GM12873 (cell line): Measurements from ENCODE around the gene HCN2.

Source experiments
- TF ChIP-seq, protein P1 (sequence below): IDR thresholded peaks from 2 replicates; pipeline ENCODE4 v1.5.1; 2012; ENCODE audit warnings: low read depth, mild to moderate bottlenecking, moderate library complexity, low read length, control low read depth; ENCODE audit not compliant: insufficient read depth; ENCODE audit errors: missing control alignments

The HCN2 gene

DNA sequence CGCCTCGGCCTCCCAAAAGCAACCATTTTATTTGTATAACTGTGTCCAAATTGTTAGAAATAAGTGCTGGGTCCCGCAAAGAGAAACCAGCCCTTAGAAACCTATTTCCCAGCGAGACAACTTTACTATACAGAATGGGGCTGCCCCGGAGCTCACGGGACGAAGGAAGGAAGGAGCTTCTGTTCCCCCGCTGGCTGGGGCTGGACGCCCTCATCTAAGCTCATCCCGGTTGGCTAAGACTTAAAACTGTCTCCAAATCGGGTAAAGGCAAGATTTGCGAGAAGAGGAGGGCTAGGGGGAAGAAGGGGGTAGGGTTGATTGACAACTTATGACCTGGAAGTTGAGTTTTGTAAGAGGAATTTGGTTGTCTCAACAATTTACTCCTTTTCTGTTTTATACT, 29.6 kb upstream of the HCN2 start:
- TF ChIP-seq, protein P1, sequence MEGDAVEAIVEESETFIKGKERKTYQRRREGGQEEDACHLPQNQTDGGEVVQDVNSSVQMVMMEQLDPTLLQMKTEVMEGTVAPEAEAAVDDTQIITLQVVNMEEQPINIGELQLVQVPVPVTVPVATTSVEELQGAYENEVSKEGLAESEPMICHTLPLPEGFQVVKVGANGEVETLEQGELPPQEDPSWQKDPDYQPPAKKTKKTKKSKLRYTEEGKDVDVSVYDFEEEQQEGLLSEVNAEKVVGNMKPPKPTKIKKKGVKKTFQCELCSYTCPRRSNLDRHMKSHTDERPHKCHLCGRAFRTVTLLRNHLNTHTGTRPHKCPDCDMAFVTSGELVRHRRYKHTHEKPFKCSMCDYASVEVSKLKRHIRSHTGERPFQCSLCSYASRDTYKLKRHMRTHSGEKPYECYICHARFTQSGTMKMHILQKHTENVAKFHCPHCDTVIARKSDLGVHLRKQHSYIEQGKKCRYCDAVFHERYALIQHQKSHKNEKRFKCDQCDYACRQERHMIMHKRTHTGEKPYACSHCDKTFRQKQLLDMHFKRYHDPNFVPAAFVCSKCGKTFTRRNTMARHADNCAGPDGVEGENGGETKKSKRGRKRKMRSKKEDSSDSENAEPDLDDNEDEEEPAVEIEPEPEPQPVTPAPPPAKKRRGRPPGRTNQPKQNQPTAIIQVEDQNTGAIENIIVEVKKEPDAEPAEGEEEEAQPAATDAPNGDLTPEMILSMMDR, result no peak

- TF ChIP-seq, protein P1, result no peak
Observed at GRCh38 chr19:566403-566802, 23.3 kb upstream of the HCN2 start.

GRCh38 chr19:566844-567243, 22.8 kb upstream of the HCN2 start:
- TF ChIP-seq, protein P1, result no peak

GRCh38 chr19:567296-567900, 22.3 kb upstream of the HCN2 start:
- TF ChIP-seq, protein P1, result no peak

GRCh38 chr19:570251-570686, 19.4 kb upstream of the HCN2 start:
- TF ChIP-seq, protein P1, result no peak

- TF ChIP-seq, protein P1, result no peak
Observed at GRCh38 chr19:570937-571565, 18.6 kb upstream of the HCN2 start.

DNA sequence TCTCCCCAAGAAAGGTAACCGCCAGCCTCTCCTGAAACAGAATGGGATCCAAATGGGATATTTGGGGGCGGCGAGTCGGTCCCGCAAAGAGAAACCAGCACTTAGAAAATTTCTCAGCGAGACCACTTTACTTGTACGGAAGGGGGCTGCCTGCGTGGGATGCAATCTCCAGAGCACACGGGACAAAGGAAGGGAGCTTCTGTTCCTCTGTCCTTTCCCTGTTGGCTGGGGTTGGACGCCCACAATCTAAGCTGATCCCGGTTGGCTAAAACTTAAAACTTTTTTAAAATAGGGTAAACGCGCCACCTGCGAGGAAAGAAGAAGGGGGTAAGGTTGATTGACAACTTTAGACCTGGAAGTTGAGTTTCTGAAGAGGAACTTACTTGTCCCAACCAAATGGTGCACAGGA, 18.1 kb upstream of the HCN2 start:
- TF ChIP-seq, protein P1, result no peak
